ENCODE measurements around the gene AGBL3.
"Not testable (repeated sequence)": the region's sequence is repeated elsewhere in the genome, so short reads cannot be mapped to it uniquely, and the experiment has no call there.

DNA sequence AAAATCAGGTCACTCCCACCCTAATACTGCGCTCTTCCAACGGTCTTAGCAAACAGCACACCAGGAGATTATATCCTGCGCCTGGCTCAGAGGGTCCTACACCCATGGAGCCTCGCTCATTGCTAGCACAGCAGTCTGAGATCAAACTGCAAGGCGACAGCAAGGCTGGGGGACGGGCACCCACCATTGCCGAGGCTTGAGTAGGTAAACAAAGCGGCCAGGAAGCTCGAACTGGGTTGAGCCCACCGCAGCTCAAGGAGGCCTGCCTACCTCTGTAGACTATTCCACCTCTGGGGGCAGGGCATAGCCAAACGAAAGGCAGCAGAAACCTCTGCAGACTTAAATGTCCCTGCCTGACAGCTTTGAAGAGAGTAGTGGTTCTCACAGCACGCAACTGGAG lies 80.7 kb downstream of the AGBL3 start:
- TF ChIP-seq, protein P1, sequence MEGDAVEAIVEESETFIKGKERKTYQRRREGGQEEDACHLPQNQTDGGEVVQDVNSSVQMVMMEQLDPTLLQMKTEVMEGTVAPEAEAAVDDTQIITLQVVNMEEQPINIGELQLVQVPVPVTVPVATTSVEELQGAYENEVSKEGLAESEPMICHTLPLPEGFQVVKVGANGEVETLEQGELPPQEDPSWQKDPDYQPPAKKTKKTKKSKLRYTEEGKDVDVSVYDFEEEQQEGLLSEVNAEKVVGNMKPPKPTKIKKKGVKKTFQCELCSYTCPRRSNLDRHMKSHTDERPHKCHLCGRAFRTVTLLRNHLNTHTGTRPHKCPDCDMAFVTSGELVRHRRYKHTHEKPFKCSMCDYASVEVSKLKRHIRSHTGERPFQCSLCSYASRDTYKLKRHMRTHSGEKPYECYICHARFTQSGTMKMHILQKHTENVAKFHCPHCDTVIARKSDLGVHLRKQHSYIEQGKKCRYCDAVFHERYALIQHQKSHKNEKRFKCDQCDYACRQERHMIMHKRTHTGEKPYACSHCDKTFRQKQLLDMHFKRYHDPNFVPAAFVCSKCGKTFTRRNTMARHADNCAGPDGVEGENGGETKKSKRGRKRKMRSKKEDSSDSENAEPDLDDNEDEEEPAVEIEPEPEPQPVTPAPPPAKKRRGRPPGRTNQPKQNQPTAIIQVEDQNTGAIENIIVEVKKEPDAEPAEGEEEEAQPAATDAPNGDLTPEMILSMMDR (IDR thresholded peaks at IDR 0.05), result not testable (repeated sequence)
- TF ChIP-seq EZH2 (IDR thresholded peaks at IDR 0.05), result not testable (repeated sequence)
